GM19035 (cell line): Measurements from ENCODE around the gene CRYL1.

ENCODE experiments used
- ATAC-seq: cut with Tn5 transposase; IDR thresholded peaks from one replicate; pipeline ENCODE4 v1.9.1; 2021; ENCODE audit not compliant: unreplicated experiment

The CRYL1 gene

DNA sequence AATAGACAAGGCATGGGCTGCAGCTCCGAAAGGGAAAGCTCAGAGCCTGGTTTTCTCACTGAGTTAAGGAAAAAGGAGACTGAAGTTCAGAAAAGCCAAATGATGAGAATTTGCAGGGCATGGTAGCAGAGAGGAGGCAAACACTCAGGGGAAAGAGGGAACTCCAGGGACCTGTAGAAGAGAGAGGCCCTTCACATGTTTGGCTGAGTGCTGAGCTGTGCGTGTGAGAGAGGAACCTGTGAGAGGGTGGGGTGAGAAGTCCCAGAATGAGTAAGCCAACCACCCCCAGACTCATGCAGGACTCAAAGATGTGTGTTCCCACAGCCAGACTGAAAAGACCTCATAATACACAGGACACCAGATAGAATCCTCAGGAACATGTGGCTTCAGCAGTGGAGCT lies 2.8 kb upstream of the CRYL1 start:
- ATAC-seq, result no peak

DNA sequence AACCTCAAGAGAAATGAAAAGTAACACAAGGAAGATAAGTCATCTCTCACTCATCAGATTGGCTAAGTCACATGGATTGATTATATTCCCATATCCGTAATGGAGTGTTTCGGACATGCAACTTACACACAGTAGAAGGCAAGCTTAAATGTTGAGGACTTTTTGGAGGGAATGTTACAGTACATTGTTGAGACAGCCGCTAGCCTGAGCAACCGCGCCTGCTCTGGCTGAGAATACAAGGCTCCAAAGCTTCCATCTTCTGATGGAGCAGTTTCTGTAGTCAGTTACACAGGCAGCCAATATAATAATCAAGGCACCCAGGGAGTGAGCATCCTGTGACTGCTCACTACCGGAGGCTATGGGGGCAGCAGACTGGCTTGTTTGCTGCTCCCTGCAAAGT lies 1.0 kb upstream of the CRYL1 start:
- no peak for ATAC-seq

DNA sequence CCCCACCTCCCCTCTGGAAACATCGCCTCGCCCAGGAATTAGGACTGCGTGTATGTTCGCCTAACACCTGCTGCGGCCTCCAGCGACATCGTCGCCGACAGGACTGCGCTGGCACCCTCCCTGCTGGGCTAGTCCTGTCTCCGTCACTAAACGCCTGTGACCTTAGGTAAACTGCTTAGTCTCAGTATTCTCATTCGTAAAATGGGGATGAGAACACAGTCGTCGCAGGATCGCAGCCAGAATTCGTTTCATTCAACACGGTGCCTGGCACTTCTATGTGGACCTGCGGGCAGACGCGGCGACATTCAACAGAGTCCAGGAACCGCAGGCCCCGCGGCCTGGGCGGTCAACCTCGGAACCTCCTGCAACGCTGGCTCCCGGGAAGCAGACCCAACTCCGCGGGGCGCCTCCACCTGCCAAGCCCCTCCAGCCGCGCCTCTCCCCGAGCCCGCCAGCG lies 485 bp downstream of the CRYL1 start:
- peak; percentile 35 for ATAC-seq

DNA sequence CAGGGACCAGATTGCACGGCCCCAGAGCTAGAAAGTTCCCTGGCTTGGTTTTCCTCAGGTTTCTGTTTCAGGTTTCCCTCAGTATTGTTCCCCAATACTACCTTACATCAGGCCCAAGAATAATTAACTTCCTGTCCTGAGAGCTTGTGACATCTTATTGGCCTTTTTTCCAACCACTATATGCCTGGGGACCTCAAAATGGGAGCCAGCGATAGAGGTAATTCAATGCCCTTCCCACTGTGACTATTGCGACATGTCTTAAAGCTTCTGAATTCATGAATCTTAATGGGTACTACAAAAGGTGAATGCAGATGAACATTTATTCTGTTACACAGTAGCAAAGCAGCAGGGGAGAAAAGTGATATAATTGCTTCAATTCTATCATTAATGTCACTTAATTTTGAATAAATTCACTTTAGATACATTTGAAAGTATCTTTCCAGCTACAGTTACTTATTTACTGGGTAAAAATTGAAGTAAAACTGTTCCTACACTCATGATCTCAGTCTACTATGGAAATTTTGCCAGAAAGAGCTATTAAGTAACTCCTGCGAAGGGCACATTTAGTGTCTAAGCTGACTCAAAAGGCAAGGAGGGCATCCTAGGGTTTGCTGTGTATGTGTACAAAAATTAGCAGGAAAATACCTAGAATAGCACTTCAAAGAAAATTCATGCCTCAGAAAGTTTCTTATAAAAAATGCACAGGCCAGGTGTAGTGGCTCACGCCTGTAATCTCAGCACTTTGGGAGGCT lies 4.1 kb downstream of the CRYL1 start:
- no peak for ATAC-seq

DNA sequence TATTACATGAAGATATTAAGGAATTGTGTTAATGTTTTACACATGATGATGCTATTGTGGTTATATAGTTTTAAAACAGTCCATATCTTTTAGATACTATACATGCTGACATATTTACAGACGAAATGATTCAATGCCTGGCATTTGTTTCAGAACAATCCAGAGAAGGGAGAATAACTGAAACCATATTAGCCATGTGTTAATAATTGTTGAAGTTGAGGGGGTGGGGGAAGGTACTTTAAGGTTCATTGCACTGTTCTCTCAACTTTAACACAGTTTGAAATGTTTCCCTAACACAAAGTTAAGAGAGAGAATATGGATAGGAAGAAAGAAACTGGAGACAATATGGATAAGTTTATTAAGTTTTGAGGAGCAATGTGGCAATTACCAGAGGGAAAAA lies 5.8 kb downstream of the CRYL1 start:
- no peak for ATAC-seq

DNA sequence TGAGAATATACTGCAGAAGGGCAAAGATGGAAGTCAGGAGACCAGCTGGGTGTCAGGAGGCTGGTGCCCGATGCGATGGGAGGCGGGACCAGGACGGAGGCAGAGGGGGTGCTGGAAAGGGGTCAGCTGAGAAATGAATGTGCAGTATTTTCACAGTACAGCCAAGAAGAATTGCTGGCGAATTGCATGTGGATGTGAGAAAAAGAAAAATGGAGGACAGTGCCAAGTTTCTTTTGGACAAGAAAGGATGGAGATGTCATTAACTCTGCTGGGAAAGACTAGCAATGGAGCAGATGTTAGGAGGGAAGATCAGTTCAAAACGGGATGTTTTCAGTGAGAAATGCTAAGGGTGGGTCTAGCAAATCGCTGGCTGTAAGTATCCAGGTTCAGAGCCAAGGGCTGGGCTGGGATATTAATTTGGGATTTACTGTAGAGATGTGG lies 7.0 kb downstream of the CRYL1 start:
- no peak for ATAC-seq

DNA sequence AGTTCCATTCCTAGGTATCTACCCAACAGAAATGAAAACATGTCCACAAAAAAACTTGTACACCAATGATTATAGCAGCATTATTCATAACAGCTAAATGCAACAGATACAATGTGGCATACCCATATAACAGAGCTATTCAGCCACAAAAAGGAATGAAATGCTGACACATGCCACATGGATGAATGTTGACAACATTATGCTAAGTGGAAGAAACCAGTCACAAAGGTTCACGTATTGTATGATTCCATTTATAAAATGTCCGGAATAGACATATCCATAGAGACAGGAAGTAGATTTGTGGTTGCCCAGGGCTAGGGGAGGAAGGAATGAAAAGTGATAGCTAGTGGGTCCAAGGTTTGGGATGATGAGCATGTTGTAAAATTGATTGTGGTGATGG lies 10.8 kb downstream of the CRYL1 start:
- no peak for ATAC-seq

DNA sequence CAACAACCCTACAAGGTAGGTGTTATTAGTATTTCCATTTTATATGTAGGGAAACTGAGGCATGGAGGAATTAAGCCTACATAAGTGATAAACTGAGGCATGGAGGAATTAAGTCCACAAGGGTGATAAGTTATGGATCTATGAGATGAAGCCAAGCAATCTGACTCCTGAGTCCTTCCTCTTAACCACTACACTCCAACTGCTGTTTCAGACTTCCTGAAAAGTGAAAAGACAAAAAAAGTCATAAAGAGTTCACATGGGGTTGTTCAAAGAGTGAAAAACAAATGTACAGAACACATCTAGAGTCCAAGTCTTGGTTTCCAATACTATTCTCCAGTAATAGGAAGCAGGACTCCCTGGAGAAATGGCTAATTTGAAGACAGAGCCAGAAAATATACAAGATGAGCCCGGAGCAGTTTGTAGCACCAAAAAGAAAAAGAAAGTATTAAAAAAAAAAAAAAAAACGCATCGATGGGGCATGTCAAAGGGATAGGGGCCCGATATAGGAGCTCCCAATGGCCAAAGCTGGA lies 12.1 kb downstream of the CRYL1 start:
- no peak for ATAC-seq

DNA sequence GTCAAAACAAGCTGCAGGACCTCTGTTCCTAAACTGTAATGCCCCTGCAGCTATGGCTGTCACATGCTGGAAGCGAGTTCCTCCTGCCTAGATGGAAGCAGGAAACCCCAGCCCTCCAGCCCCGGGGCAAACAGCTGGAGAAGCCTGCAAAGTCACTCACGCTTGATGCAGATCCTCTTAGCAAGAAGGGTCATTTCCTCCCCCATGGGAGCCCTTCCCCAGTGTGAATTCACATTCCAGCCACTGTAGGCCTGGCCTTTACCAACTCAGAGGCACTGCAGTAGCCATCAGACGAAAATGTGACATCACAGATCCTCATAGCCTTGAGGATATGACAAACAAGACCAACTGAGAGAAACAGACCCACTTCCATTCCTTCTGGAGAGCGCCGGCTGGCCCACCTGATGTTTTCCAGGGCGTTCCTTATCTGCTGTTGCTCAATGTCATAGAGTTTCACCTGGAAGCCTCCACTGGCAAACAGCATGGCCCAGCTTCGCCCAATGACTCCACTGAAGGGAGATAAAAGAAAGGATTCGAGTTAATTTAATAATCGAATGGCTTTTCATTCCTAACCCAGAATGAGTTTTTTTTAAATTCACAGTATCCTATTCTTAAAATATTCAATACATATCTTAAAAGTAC lies 13.5 kb downstream of the CRYL1 start:
- no peak for ATAC-seq

DNA sequence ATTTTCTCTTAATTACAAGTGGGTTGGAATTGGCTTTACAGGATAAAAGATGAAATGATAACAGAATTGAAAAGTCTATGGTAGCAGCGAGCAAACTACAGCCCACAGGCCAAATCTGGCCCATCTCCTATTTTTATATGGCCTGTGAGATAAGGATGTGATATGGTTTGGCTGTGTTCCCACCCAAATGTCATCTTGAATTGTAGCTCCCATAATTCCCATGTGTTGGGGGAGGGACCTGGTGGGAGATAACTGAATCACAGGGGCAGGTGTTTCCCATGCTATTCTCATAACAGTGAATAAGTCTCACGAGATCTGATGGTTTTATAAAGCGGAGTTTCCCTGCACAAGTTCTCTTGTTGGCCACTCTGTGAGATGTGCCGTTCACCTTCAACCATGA lies 19.0 kb downstream of the CRYL1 start:
- ATAC-seq, result no peak

DNA sequence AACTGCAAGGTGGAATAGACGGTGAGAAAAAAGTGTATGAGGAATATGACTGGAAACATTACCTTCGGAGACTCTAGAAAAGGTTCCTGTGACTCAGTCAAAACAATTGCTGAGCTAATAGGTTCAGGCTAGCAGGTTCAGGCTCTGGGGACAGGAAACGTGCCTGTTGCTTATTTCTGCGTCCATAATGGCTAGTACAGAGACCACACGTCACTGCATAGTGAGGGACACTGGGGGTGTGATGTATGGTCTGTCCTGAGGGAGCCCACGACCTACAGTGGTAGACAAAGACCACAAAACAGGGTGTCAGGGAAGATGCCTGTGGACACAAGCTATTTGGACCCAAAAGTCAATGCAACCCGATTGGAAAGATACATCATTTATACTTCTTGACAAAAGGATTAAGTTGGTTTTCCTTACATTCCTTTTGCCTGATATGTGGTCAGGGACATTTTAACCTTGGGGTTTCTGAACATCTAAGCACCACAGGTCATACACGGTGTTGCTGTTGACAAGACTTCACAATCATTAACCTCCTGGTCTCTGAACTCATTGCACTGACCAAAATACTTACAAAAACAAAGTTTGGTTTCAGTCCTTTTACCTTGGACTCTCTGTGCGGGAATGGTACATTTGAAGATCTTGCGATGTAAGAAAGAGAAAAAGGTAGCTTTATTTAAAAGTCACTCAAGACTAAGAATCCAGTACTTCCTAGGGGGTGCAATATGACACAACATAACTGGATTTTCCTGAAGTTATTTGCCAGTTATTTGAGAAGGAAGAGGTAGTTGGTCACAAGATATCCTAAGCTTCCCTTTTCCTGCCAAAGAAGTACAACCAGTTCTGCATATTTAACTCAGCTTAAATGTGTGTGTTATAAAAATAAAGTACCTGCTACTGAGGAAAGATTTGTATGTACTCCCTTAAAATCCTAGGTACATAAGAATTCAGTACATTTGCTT lies 20.0 kb downstream of the CRYL1 start:
- ATAC-seq, result no peak

DNA sequence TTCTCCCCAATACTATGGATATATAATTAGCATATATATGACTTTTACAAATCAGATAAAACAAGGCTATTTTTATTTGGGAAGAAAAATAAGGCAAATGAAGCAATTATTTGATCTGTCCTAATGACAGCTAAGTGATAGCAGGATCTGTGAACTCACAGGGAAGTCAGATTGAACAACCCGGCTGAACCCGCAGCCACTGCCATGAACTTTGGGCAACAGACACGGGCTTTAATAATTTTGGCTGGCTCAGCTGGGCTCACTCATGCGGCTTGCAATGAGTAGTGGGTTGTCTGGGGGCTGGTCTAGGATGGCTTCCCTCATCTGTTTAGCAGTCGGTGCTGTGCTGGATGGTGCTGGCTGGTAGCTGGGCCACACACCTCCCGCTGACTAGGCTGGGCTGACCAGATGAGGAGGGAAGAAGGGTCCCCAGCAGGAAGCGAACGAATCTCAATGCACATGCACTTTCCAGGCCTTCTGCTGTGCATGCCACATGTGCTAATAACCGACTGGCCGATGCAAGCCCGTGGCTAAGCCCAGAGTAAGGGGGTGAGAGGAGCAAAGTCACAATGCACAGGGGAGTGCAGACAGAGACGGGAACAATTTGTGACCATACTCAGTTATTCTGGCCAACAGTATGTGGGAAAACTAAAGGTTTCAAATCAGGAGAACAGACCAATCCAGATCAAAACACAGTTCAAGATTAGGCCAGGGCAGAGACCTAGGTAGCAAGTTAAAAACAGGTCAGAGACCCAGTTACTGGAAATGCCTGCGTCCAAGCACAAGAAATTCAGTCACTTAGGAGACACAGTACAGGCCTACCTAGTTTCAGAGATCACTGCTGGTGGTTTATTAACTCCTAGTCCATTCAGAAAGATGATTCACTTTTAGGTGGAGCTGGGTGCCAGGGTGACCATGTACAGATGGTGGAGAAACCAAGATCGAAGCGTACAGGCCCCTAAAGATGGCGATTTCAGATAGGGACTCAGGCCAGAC lies 22.3 kb downstream of the CRYL1 start:
- ATAC-seq, result no peak

DNA sequence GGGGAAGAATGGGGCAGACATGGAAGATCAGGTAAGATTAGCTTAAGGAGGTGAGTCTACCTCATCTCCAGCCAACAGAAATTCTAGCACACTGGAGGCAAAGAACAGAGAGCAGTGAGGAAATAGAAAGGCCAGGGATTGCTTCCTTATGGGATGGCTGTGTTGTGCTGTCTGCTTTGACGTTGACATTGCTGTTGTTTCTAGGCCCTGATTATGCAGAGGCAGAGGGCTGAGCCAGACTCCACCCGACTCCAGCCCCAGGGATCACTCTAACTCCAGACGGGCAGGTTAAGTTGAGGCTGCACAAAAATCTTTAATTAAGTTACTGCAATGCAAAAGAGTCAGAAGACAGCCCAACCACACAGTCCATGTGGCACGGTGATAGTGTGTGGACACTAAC lies 24.1 kb downstream of the CRYL1 start:
- no peak for ATAC-seq

DNA sequence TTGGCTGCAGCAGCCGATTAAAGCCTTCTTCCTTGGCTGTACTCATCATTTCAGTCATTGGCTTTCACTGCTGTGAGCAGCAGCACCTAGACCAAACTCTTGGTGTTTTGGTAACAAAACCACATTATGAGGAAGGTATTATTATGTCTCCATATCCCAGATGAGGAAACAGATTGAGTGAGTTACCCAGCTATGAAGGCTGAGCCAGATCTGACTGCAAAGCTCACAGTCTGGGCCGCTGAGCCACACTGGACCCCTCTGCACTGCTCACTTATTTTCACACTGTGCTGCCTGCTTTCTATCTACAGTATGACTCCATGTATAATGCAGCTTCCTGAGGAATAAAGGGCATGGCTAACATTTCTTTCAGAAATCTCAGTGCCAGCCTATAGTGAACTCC lies 24.5 kb downstream of the CRYL1 start:
- ATAC-seq, result no peak

DNA sequence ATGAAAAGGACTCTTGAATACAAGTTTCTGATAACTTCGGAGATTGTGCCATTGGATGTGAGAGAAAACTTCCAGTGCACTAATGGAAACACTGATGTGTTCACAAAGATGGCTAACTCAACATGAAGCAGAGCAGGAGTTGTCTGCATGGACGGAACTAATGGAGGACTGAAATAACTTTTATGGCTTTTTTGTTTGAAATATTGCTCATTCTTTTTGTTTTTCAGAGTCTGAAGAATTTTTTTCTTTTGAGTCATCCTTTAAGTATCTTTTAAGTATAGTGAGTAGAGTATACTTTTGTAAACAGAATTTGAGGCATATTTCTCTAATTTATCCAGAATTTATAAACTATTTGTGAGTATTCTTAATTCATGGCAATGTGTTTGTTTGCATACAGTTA lies 25.7 kb downstream of the CRYL1 start:
- ATAC-seq, result no peak

DNA sequence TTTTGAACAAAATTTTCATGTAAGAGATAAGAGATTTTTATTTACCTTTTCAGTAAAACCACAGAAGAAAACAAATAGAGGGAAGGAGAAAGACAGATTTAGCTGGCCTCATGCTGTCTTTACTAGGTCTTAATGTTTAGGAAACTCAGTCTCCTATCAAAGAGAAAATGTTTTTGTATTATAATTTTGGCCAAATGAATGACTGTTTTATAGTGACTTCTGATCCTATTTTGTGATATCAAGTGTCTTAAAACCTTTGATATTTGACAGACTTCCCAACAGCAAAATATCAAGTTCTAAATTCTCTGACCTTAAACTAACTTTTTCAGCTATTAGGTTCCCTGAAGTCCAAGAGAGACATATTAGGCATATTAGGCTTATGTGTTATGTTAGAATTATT lies 27.0 kb downstream of the CRYL1 start:
- no peak for ATAC-seq

DNA sequence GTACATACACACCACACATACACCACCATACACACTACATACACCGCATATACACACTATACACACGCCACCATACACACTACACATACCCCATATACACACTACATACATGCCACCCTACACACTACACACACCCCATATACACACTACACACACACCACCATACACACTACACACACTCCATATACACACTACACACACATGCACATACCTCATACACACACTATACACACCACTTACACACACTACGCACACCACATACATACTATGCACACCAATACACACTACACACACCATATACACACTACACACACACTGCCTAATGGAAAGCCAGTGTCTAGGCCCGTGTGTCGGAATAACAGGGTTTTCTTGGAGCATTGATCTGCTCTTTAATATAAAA lies 27.5 kb downstream of the CRYL1 start:
- no peak for ATAC-seq

DNA sequence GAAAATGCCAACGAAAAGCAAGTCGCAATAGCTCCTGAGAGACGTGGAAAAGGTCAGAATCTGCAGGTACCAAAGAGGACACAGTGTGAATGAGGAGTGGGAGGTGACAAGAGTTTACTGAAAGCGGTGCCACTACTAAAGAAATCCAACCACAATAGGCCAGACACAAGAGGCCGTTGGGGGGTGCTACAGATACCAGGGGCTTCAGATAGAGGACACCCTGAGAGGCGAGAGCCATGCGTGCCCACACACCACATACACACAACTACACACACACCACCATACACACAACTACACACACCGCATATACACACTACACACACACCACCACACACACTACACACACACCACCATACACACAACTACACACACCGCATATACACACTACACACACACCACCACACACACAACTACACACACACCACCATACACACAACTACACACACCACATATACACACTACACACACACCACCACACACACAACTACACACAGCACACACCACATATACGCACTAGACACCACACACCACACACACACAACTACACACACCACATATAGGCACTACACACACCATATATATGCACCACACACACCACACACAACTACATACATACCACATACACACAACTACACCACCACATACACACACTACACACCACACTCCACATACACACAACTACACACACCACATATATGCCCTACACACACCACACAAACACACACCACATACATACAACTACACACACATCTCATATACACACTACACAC lies 28.5 kb downstream of the CRYL1 start:
- no peak for ATAC-seq
